Stimulated activated CD4-positive, alpha-beta T cell treated with anti-CD3 and anti-CD28 coated beads, Interleukin-15, amount 100 ng/mL, for 24 hours (primary cell): Measurements from ENCODE around the gene MIDN.
A peak's percentile ranks its signal among the peaks of the same experiment; 100 is the strongest.

Source experiments
- DNase-seq: peaks from one replicate; pipeline ENCODE4 v3.0.0-alpha.2; 2020

Gene MIDN

GRCh38 chr19:1233115-1233667 lies 15.2 kb upstream of the MIDN start:
- DNase-seq, result no peak

- no peak for DNase-seq
These were observed 14.1 kb upstream of the MIDN start for GRCh38 chr19:1234051-1234954.

DNA sequence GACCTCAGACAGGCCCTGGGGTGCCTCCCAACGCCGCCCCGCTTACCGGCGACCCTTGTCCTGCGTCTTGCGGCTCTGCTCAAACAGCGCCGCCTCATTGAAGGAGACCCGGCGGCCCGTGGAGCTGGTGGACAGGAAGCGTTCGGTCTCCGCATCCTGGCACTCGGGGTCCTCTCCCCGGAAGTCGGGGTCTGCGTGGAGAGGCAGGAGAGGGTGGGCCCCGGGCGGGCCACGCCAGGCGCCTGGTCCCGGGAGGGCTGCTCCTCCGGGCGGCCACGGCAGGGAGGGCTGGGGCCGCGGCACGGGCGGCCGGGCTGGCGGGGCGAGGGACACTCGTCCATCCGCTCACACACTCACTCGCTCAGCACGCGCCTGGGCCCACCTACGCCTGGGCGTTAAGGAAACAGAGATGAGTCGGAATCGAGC lies 13.4 kb upstream of the MIDN start:
- no peak for DNase-seq

- no peak for DNase-seq
These were observed 12.5 kb upstream of the MIDN start for GRCh38 chr19:1235625-1236538.

DNA sequence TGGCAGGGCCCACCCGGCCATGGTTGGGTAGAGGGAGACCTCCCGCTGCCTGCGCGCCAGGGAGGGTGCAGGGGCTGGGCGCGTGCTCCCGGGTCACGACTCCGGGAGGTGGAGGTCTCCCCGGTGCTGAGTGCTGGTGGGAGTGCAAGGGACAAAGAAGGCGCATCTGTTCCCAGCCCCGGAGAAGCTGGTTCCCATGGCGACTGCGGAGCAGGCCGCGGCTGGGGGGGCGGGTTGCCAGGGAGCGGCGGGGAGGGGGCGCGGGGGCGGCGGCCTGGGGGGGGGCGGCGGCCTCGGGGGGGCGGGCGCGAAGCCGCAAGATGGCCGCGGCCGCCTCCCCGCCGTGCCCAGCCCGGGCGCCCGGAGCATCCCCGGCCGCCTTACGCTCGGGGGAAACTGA lies 11.8 kb upstream of the MIDN start:
- no peak for DNase-seq

GRCh38 chr19:1237027-1237659 lies 11.2 kb upstream of the MIDN start:
- no peak for DNase-seq

DNA sequence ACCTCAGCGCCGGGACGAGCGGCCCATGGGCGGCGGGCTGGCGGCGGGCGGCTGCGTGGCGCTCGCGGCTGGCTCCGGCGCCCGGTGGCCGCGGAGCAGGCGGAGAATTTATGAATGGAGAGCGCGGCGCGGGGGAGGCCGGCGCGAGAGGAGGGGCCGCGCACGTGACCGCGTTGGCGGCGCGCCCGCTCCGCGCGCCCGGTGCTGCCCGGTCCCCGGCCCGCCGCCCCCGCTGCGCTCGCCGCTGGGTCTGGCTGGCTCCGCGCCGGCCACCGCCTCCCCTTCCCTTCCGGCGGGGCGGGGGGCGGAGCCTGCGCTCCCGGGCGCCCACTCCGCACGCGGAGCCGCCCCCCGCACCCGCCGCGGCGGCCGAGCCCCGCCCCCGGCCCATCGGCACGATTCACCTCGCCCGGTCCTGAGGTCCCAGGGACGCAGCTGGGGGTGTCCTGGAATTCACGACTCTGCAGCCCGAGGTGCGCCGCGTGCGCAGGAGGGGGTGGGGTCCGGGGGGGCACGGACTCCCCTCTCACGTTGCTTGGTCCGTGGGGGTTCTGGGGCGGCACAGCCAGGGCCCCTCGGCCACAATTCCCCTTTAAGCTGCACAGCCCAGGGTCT lies 10.5 kb upstream of the MIDN start, which contains the start of gene CBARP:
CBARP (minus strand) TSS at position 252 of the 615 bp plus-strand sequence. CDS start 1,905 bp downstream, outside the sequence.
- DNase-seq, result peak; percentile 57

DNA sequence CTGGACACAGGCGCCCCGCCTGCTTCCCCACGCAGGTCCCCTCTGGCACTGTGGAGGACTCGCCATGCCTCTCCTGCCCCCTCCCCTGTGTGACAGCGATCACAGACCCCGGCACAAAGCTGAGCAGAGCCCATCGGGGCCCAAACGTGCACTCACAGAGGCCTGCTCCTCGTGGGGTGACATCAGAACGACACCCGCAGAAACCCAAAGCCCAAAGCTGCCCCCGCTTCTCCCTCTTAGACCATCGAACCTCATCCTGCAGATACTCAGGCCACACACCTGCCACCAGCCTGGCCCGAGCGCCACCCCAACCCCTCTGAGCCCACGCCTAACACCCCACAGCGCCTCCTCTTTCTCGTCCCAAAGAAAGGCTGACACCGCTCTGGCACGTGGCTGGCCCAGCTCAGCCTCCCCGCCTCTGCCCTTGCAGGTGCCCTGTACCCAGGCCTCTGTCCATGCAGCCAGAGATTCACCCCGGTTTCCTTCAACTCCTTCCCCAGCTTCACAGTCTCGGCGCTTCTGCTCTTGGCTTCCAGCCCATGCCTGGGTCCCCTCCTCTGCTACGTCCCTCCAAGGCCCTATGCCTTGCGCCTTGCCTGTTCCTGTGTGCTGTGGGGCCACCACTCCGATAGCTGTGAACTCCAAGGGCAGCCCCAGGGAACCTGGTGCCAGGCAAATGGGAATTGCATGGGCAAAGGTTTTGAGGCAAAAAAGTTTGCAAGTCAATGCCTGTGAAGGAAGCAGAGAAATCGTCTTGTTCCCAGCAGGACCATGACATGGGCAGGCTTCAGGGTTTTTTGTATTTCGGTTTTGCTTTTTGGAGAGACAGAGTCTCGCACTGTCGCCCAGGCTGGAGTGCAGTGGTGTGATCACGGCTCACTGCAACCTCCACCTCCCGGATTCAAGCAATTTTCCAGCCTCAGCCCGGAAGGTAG lies 9.7 kb upstream of the MIDN start:
- no peak for DNase-seq

- DNase-seq, result no peak
These were observed 9.0 kb upstream of the MIDN start for GRCh38 chr19:1239420-1239795.

DNA sequence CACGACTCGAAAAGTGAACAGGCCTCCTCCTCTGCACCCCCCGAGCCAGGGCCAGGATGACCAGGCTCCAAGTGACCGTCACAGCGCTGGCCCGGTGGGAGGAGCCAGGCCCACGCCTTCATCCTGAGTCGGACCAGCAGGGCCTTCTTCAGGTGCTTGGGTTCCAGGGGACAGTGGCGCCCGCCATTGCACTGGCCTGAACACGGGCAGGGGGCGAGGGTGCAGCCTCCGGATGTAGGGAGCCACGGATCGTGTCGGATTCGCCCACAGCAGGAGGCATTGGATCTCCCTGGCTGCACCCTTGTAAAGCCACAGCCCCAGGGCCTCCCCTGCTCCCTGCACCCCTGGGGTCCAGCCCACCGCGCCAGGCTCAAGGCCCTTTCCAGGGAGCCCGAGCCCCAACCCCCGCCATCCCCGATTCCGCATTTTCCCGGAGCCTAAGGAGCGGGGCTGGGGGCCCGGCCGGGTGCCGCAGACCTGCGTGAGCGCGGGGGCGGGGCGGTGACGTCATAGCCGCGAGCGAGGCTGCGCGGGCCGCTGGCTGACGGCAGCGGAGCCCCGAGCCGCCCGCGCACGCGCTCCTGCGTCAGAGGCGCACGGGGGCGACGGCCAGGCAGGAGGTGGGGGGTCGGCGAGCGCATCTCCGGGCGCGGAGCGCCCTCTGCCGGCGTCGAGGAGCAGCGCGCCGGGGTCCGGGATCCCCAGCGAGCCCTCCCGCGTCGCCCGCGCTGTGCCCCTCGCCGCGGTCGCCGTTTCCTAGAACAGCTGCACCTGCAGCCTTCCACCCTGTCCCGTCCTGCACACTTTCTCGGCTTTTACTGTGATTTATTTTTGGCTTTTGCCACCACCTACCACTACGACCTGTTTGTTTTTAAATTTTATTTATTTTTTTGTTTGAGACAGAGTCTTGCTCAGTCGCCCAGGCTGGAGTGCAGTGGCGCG lies 8.3 kb upstream of the MIDN start:
- peak; percentile 95 for DNase-seq

DNA sequence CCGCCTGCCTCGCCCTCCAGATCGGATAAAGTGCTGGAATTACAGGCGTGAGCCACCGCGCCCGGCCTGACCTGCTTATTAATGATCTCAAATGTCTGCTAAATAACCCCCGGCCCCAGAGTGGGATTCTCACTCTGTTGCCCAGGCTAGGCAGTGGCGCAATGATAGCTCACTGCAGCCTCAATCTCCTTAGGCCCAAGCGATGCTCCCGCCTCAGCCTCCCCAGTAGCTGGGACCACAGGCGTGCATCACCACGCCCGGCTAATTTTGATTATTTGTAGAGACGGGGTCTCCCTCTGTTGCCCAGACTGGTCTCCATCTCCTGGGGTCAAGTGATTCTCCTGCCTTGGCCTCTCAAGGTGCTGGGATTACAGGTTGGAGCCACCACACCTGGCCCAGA lies 7.5 kb upstream of the MIDN start:
- no peak for DNase-seq

GRCh38 chr19:1241417-1242095 lies 6.8 kb upstream of the MIDN start, which contains the start of gene ATP5F1D:
Gene ATP5F1D, plus strand, starts transcription at chr19:1241751. Its CDS starts 100 bp downstream, at chr19:1241851.
- peak; percentile 96 for DNase-seq

DNA sequence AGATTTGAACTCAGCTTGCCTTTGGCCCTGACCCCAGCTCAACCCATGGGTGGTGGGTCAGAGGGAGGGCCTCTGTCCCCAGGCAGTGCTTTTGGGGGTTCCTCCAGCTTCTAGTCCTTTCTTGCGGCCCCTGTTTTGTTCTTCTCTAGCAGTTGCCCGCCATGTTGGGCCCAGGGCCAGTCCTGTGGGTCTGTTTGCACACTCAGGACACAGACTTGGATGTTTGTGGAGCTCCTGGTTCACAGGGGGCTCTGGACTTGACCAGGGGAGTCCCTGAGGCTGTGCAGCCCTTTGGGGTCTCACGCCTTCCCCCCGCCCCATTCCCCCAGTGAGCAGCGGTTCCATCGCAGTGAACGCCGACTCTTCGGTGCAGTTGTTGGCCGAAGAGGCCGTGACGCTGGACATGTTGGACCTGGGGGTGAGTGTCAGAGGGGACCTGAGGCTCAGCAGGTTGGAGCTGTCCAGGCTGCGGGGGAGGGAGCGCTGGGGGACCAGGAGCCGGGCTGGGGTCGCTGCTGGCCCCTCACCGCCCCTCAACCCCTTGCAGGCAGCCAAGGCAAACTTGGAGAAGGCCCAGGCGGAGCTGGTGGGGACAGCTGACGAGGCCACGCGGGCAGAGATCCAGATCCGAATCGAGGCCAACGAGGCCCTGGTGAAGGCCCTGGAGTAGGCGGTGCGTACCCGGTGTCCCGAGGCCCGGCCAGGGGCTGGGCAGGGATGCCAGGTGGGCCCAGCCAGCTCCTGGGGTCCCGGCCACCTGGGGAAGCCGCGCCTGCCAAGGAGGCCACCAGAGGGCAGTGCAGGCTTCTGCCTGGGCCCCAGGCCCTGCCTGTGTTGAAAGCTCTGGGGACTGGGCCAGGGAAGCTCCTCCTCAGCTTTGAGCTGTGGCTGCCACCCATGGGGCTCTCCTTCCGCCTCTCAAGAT lies 4.4 kb upstream of the MIDN start:
- DNase-seq, result peak; percentile 88

DNA sequence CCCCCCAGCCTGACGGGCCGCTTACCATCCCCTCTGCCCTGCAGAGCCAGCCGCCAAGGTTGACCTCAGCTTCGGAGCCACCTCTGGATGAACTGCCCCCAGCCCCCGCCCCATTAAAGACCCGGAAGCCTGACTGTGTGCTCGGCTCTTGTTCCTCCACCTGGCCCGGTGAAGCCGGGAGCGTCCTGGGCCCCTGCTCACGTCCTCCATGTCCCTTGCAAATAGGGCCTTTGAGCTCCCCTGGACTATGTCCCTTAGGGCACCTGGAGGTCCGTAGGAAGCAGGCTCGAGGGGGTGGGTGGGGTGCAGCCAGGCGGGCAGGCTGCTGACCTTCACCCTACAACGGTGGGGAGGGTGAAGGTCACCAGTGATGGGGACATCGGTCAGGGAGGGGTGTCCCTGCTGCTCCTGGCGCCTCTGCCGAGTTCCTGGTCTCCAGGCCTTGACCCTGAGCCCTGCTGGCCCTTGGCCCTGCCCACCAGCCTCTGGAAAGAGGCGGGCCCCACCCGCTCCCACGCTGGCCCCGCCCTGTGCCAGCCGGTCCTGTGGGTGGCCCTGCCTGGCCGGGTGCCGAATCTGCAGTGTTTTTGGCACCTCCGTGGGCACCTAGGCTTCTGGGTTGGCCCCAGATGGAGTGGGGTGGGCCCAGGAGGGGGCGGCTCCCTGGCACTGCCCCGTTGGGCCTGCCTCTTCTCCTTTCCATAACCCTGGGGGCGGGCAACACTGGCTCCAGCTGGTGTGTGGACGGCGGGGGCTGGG lies 3.5 kb upstream of the MIDN start:
- no peak for DNase-seq

DNA sequence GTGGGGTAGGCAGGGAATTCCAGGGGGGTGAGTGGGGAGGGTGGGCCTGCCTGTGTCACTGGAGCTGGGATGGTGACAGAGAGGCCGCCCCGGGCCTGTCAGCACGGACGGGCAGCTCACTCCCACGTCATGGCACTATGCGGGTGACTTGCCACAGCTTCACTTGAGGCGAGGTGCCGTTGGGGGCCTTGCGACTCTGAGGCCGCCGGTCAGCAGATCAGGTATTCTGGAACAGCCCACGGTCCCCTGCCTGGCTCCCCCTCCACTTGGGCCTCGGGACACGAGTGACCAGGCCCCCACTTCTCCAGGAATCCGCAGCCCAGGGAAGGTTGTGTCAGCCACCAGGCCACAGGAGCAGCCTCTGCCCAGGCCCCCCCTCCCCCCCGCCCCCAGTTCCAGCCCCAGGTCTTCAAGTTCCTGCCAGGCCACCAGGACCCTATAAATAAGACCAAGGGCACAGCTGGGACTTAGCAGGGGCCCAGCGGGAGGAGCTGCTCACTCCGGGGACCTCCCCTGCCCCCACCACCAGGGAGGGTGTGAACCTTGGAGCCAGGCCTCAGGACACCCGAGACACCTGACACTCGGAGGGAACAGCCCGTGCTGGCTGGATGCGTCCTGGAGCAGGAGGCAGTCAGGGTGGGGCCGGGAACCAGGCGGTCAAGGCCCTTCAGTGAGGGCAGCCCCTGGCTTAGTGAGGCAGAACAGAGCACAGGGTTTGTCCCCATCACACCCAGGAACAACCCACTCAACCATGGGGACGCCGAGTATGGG lies 2.7 kb upstream of the MIDN start:
- no peak for DNase-seq
